A549 (cell line): ENCODE data around the gene BHLHE23. TPM values are rescaled to one million over a fixed set of nuclear protein-coding genes. Genes with fewer than 3 reads are reported as not detected.
A peak's percentile ranks its signal among the peaks of the same experiment; 100 is the strongest.

ENCODE experiments used
- ATAC-seq, 2 experiments: fragments of 200-7000 bp in 1 of 2; fragments of >200 bp in 1 of 2; cut with Nextera tagmentation in 1 of 2; cut with Tn5 transposase in 1 of 2; 3 replicates each; pipeline versions ENCODE4 v1.8.0 to v1.9.1; 2018 to 2020; ENCODE audit warnings: mild to moderate bottlenecking in 1 of 2, moderate library complexity in 1 of 2
- CTCF ChIA-PET: fragments of 300-600 bp; sonication (Branson Sonifier 250); formaldehyde crosslinking; extraction: SDS; loops from one replicate; lab custom pipeline; 2021; ENCODE audit warnings: antibody characterized with exemption, inconsistent platforms; lab: Yijun Ruan, JAX
- POLR2A ChIA-PET: fragments of 350-600 bp; formaldehyde crosslinking; extraction: SDS; loops from one replicate; lab custom pipeline; 2021; ENCODE audit warnings: antibody characterized with exemption, inconsistent platforms; lab: Yijun Ruan, JAX
- DNase-seq, 2 experiments: peaks; one replicate each; pipeline versions ENCODE4 v3.0.0 to v3.0.0-alpha.2; 2011 to 2016; ENCODE audit warnings: low read depth in 1 of 2, low spot score in 1 of 2
- FAIRE-seq: peaks from 2 replicates; lab custom pipeline; 2011; peaks lifted over from hg19 to GRCh38; lab: Jason Lieb, UNC
- H3K27ac ChIP-seq, 2 experiments: fragments of >200 bp; sonication (Bioruptor Twin); formaldehyde crosslinking; 3 replicates each; pipeline ENCODE4 v1.5.1; 2016 to 2017
- H3K4me1 ChIP-seq: fragments of >200 bp; sonication (Bioruptor Twin); formaldehyde crosslinking; 3 replicates; pipeline ENCODE4 v1.6.1; 2016
- H3K4me2 ChIP-seq: fragments of >200 bp; sonication (Bioruptor Twin); formaldehyde crosslinking; 3 replicates; pipeline ENCODE4 v1.6.1; 2016
- H3K4me3 ChIP-seq: fragments of >200 bp; sonication (Bioruptor Twin); formaldehyde crosslinking; 3 replicates; pipeline ENCODE4 v1.5.1; 2016
- H3K9me3 ChIP-seq: fragments of >200 bp; sonication (Bioruptor Twin); formaldehyde crosslinking; 3 replicates; pipeline ENCODE4 v1.6.1; 2016
- BCL3 ChIP-seq: fragments of >200 bp; sonication (Bioruptor Twin); formaldehyde crosslinking; IDR thresholded peaks from 3 replicates; pipeline ENCODE4 v1.6.1; 2016
- E2F6 ChIP-seq: IDR thresholded peaks from 2 replicates; pipeline ENCODE4 v1.6.1; 2012; ENCODE audit warnings: low read depth, borderline replicate concordance
- ESRRA ChIP-seq: fragments of 150-350 bp; IDR thresholded peaks from 2 replicates; pipeline ENCODE4 v1.6.1; 2014; ENCODE audit warnings: mild to moderate bottlenecking, low read length, borderline replicate concordance
- FOXS1 ChIP-seq: fragments of 250-450 bp; sonication (Bioruptor Pico); IDR thresholded peaks from 2 replicates; pipeline ENCODE4 v1.5.0; 2020; ENCODE audit warnings: mild to moderate bottlenecking, moderate library complexity
- HEYL ChIP-seq: fragments of 250-450 bp; sonication (Bioruptor Pico); IDR thresholded peaks from 2 replicates; pipeline ENCODE4 v1.8.0; 2021; ENCODE audit warnings: mild to moderate bottlenecking, moderate library complexity
- MAFK ChIP-seq: fragments of 450-650 bp; IDR thresholded peaks from 2 replicates; pipeline ENCODE4 v1.6.1; 2014; ENCODE audit not compliant: partially characterized antibody
- MYC ChIP-seq: IDR thresholded peaks from 2 replicates; pipeline ENCODE4 v1.6.1; 2012; ENCODE audit warnings: mild to moderate bottlenecking, inconsistent platforms, low read length, improper control_type of control experiment, borderline replicate concordance
- NR3C1 ChIP-seq: fragments of >200 bp; sonication (Bioruptor Twin); formaldehyde crosslinking; IDR thresholded peaks from 3 replicates; pipeline ENCODE4 v1.6.1; 2017
- PBX3 ChIP-seq: IDR thresholded peaks from 2 replicates; pipeline ENCODE4 v1.6.1; 2012
- POLR2A ChIP-seq: IDR thresholded peaks from 2 replicates; pipeline ENCODE4 v1.6.1; 2012; ENCODE audit warnings: mild to moderate bottlenecking, low read length
- POLR2AphosphoS2 ChIP-seq: conservative IDR thresholded peaks from 2 replicates; pipeline ENCODE4 v1.6.1; 2012; ENCODE audit warnings: low read length, improper control_type of control experiment, inconsistent platforms
- RAD21 ChIP-seq, 2 experiments: fragments of >200 bp in 1 of 2; sonication (Bioruptor Twin) in 1 of 2; formaldehyde crosslinking in 1 of 2; IDR thresholded peaks in 1 of 2; conservative IDR thresholded peaks in 1 of 2; 2 replicates in 1 of 2; 3 replicates in 1 of 2; pipeline ENCODE4 v1.6.1; 2012 to 2018; ENCODE audit warnings: inconsistent platforms in 1 of 2
- SMC3 ChIP-seq: fragments of >200 bp; sonication (Bioruptor Twin); formaldehyde crosslinking; IDR thresholded peaks from 3 replicates; pipeline ENCODE4 v1.6.1; 2018; ENCODE audit warnings: inconsistent platforms
- ZFP36 ChIP-seq: fragments of 450-650 bp; IDR thresholded peaks from 2 replicates; pipeline ENCODE4 v1.6.1; 2014; ENCODE audit warnings: borderline replicate concordance; ENCODE audit not compliant: partially characterized antibody
- WGBS: methylation state at CpG from one replicate; pipeline ENCODE4 v1.1.6; 2017; ENCODE audit errors: missing lambda C conversion rate; 5-methylcytosine and 5-hydroxymethylcytosine counted together
- polyA plus RNA-seq, 4 experiments: library from polyadenylated mRNA; depleted of rRNA in 3 of 4; stranded (reverse); fragments of >200 nt; fragmentation: RNase III in 1 of 4; extraction: RNeasy Plus Mini Kit Qiagen cat#74134 plus additional on column Dnase treatment in 1 of 4; gene quantifications; 2 replicates in 3 of 4; 3 replicates in 1 of 4; pipeline ENCODE4 v1.2.3, GENCODE V29; 2011 to 2017

Gene BHLHE23
- polyA plus RNA-seq, 2 of the 4 experiments (the other 2 are of a cell fraction): not detected

GRCh38 chr20:62984666-62985443, 21.9 kb downstream of the BHLHE23 start:
- H3K9me3 ChIP-seq: no peaks in the 10 kb centered on the region
- TF ChIP-seq FOXS1 (CRISPR knock-in tag) (no peak), RAD21 (conservative IDR thresholded peaks at IDR 0.05 in 1 of 2, IDR thresholded peaks at IDR 0.05 in 1 of 2) (no peak), BCL3 (no peak), ESRRA (no peak), MAFK (peak; percentile 79)
- WGBS: 73% methylated on average over 18 of the region's 18 CpGs
- H3K4me1 ChIP-seq: no peaks in the 10 kb centered on the region
- FAIRE-seq (no peak), ATAC-seq (no peak), DNase-seq (no peak)
- no peak overlapping the region for H3K4me3 ChIP-seq
- POLR2A ChIA-PET: interaction anchor here (0.8 kb wide), 1 partner anchor 12 kb away, joined by 3 read pairs; no protein-coding TSS in a partner anchor
- CTCF ChIA-PET: interaction anchor here (1.0 to 1.4 kb wide), 3 partner anchors 12 to 46 kb away, joined by 3 to 5 read pairs (median 5); partner anchors contain the start of gene GID8
- H3K4me2 ChIP-seq: no peak overlapping the region
- H3K27ac ChIP-seq: no peak overlapping the region

GRCh38 chr20:62983210-62983609, 23.6 kb downstream of the BHLHE23 start:
- DNase-seq (no peak), FAIRE-seq (no peak), ATAC-seq (no peak)
- POLR2A ChIA-PET: no interaction called here
- 71% methylated on average over 4 of the region's 6 CpGs for WGBS
- Histone ChIP-seq H3K4me3 (no peak overlapping the region), H3K4me2 (no peak overlapping the region), H3K4me1 (no peaks in the 10 kb centered on the region), H3K27ac (no peak overlapping the region), H3K9me3 (no peaks in the 10 kb centered on the region)
- CTCF ChIA-PET: interaction anchor here (0.6 to 2.8 kb wide), 3 partner anchors 11 to 133 kb away, joined by 3 to 9 read pairs (median 3); no protein-coding TSS in a partner anchor
- TF ChIP-seq PBX3 (no peak), ZFP36 (peak; percentile 57)

- no peak for FAIRE-seq
- no peak overlapping the region for H3K4me2 ChIP-seq
- TF ChIP-seq POLR2A: no peak
- no peak for TF ChIP-seq SMC3
- no peak for TF ChIP-seq MYC
- no peak for TF ChIP-seq HEYL (CRISPR knock-in tag)
- TF ChIP-seq POLR2AphosphoS2: no peak
- TF ChIP-seq E2F6: no peak
- no peak for TF ChIP-seq NR3C1
- TF ChIP-seq, all 56 proteins: peak for 0
- no peaks in the 10 kb centered on the region for H3K4me1 ChIP-seq
- POLR2A ChIA-PET: no interaction called here
- ATAC-seq (no peak), DNase-seq (no peak)
- no peaks in the 10 kb centered on the region for H3K9me3 ChIP-seq
- H3K4me3 ChIP-seq: no peak overlapping the region
- CTCF ChIA-PET: interaction anchor here (0.6 to 2.8 kb wide), 4 partner anchors 10 to 132 kb away, joined by 3 to 9 read pairs (median 3); no protein-coding TSS in a partner anchor
- no peak overlapping the region for H3K27ac ChIP-seq
- WGBS: 56% methylated on average over 16 of the region's 21 CpGs
Observed at GRCh38 chr20:62982124-62983075, 24.4 kb downstream of the BHLHE23 start.
